ENCODE measurements around the gene SH2D7.

SH2D7 gene

DNA sequence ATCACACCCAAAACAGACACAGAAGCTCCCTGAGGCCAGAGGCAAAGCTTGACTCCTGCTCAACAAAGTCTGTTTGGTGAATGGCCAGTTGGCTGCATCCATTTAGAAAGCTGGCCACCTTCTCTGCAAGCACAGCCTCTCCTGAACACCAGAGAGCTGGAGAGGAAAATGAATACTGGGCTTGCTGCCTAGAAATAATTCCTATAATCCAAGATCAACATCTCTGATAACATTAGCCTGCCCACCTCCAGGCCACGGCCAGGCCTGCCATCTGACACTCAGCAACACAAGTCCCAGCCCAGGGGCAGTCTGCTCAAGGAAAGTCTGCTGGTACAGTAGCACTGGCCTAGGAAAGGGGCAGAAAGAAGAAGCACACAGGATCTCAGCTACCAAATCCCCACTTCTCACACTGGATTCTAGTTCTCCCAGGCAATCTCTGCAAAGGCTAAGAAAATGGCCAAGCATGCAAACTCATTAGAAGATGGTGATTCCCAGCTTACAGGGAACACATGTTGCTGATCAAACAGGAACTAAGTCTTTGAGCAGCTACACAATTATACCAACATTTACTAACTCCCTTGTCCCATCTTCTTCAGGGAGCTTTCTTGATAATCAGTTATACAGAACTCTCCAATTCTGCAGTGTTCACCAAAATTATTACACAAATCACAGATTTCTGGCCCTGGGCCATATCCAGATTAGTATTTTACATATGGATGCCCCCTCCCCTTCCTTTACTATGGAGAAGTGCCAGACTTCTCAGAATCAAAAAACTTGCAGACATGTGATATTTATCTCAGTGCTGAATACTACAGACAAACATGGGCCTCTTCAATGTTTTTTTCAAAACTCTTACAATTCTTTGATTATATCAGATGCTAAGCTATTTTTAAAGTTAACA, 24.8 kb upstream of the SH2D7 start:
- peaks cover 2% of the 10 kb centered on the region for H3K4me1 ChIP-seq (ENCODE audit: insufficient read depth, insufficient read length)
- no peaks in the 10 kb centered on the region for H3K27me3 ChIP-seq (ENCODE audit: insufficient read depth, insufficient read length)
- DNase-seq (ENCODE audit: low read depth, low spot score), result no peak
- H3K36me3 ChIP-seq (ENCODE audit: insufficient read depth, insufficient read length, low read length), result no peaks in the 10 kb centered on the region
- no peak overlapping the region for H3K4me3 ChIP-seq (ENCODE audit: insufficient read length, low read depth)
- no peak for TF ChIP-seq YY1 (IDR thresholded peaks at IDR 0.05; ENCODE audit: insufficient read depth, insufficient read length)
- TF ChIP-seq SUZ12 (IDR thresholded peaks at IDR 0.05; ENCODE audit: extremely low read depth, insufficient read depth, insufficient read length), result no peak
- no peak for TF ChIP-seq ZNF274 (IDR thresholded peaks at IDR 0.05; ENCODE audit: low read depth, low read length)
- no peaks in the 10 kb centered on the region for H3K9me3 ChIP-seq (ENCODE audit: insufficient read depth, low read length)
- H3K9ac ChIP-seq (ENCODE audit: insufficient read length, low read depth), result no peak overlapping the region

DNA sequence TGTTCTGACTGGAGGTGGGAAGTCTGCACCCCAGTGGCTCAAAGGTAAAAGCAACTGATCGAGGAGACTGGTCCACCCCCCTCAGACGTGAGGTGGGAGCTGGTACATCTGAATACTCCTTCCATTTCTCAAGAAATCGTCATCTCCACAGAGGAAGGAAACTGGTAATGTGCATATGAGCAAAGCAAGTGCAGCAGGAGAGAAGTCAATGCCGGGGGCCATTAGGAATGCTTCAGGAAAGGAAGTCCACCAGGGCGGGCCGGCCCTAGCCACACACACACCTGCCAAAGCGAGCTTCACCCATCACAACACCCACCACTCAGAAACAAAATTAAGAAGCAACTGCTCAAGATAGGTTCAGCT, 23.3 kb upstream of the SH2D7 start:
- peaks cover 2% of the 10 kb centered on the region for H3K4me1 ChIP-seq (ENCODE audit: insufficient read depth, insufficient read length)
- no peaks in the 10 kb centered on the region for H3K9me3 ChIP-seq (ENCODE audit: insufficient read depth, low read length)
- no peak for DNase-seq (ENCODE audit: low read depth, low spot score)
- TF ChIP-seq ZNF274 (IDR thresholded peaks at IDR 0.05; ENCODE audit: low read depth, low read length) (no peak), SUZ12 (IDR thresholded peaks at IDR 0.05; ENCODE audit: extremely low read depth, insufficient read depth, insufficient read length) (no peak), YY1 (IDR thresholded peaks at IDR 0.05; ENCODE audit: insufficient read depth, insufficient read length) (no peak)
- H3K9ac ChIP-seq (ENCODE audit: insufficient read length, low read depth), result no peak overlapping the region
- no peak overlapping the region for H3K4me3 ChIP-seq (ENCODE audit: insufficient read length, low read depth)
- H3K36me3 ChIP-seq (ENCODE audit: insufficient read depth, insufficient read length, low read length), result no peaks in the 10 kb centered on the region
- H3K27me3 ChIP-seq (ENCODE audit: insufficient read depth, insufficient read length), result no peaks in the 10 kb centered on the region

DNA sequence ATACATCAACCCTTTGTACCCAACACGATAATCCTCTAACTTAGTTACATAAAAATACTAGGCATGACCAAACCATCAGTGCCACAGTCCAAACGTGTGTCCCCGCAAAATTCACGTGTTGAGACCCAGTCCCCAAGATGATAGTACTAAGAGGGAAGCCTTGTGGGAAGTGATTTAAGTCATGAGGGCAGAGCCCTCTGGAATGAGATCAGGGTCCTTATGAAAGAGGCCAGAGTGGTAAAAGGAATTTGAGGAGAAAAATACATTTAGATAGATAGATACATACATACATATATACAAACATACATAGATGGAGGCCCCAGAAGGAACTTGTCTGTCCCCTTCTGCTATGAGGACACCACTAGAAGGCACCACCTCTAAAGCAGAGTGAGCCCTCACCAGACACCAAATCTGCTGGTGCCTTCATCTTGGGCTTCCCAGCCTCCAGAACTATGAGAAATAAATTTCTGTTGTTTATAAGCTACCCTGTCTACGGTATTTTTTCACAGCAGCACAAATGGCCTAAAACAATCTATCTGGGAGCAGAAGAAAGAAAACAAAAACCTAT, 22.8 kb upstream of the SH2D7 start:
- no peak overlapping the region for H3K4me3 ChIP-seq (ENCODE audit: insufficient read length, low read depth)
- peaks cover 2% of the 10 kb centered on the region for H3K36me3 ChIP-seq (ENCODE audit: insufficient read depth, insufficient read length, low read length)
- no peak for TF ChIP-seq SUZ12 (IDR thresholded peaks at IDR 0.05; ENCODE audit: extremely low read depth, insufficient read depth, insufficient read length)
- no peak for TF ChIP-seq ZNF274 (IDR thresholded peaks at IDR 0.05; ENCODE audit: low read depth, low read length)
- TF ChIP-seq YY1 (IDR thresholded peaks at IDR 0.05; ENCODE audit: insufficient read depth, insufficient read length), result no peak
- H3K4me1 ChIP-seq (ENCODE audit: insufficient read depth, insufficient read length), result peaks cover 2% of the 10 kb centered on the region
- H3K27me3 ChIP-seq (ENCODE audit: insufficient read depth, insufficient read length), result no peaks in the 10 kb centered on the region
- H3K9ac ChIP-seq (ENCODE audit: insufficient read length, low read depth), result no peak overlapping the region
- no peak for DNase-seq (ENCODE audit: low read depth, low spot score)
- no peaks in the 10 kb centered on the region for H3K9me3 ChIP-seq (ENCODE audit: insufficient read depth, low read length)

DNA sequence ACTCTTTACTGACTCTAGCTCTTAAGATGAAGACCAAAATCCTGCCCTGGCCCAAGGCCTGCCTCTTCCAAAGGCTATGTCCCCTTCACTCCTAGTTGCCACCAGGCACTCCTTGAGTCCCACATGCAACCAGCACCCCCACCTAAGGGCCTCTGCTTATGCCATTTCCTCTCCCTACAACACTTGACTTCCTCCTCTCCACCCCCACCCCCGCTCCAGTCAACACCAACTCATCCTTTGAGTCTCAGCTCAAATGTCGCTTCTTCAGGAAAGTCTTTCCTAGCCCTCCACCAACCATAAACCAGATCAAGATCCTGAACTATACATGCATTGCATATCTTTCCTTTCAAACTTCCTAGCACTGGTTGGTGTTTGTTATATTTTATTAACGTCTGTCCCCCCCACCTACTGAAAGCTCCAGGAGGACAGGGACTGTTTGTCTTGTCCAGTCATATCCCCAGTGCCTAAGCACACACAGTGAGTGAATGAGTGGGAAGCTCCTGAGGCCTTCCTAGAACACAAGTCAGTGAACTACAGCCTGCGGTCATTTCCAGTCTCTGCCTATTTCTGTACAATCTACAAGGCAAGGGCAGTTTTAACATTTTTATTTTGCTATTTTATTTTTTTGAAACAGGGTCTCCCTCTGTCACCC, 22.2 kb upstream of the SH2D7 start:
- no peak for DNase-seq (ENCODE audit: low read depth, low spot score)

DNA sequence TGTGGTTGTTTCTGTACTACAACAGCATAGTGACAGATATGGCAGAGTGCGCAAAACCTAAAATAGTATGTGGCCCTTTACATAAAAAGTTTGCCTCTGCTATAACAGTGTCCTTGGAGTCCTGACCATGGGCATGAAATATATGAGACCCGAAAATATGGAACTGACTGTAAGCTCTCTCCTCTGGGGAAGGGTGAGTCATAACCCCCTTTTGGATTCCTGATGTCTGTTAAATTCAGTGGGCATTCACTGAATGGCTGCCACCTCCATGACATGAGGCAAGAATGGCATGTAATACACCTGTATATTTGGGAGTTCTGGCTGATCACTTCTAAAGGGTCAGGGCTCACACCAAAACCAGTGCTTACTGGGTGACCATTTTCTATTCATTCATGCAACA, 21.0 kb upstream of the SH2D7 start:
- no peaks in the 10 kb centered on the region for H3K27me3 ChIP-seq (ENCODE audit: insufficient read depth, insufficient read length)
- H3K9ac ChIP-seq (ENCODE audit: insufficient read length, low read depth), result no peak overlapping the region
- H3K4me1 ChIP-seq (ENCODE audit: insufficient read depth, insufficient read length), result peaks cover 2% of the 10 kb centered on the region
- no peak overlapping the region for H3K4me3 ChIP-seq (ENCODE audit: insufficient read length, low read depth)
- H3K9me3 ChIP-seq (ENCODE audit: insufficient read depth, low read length), result no peaks in the 10 kb centered on the region
- no peak for DNase-seq (ENCODE audit: low read depth, low spot score)
- H3K36me3 ChIP-seq (ENCODE audit: insufficient read depth, insufficient read length, low read length), result peaks cover 2% of the 10 kb centered on the region
- TF ChIP-seq SUZ12 (IDR thresholded peaks at IDR 0.05; ENCODE audit: extremely low read depth, insufficient read depth, insufficient read length) (no peak), YY1 (IDR thresholded peaks at IDR 0.05; ENCODE audit: insufficient read depth, insufficient read length) (no peak), ZNF274 (IDR thresholded peaks at IDR 0.05; ENCODE audit: low read depth, low read length) (no peak)

More for the DNA sequence above, 22.2 kb upstream of the SH2D7 start:
- Histone ChIP-seq H3K9me3 (ENCODE audit: insufficient read depth, low read length) (no peaks in the 10 kb centered on the region), H3K4me3 (ENCODE audit: insufficient read length, low read depth) (no peak overlapping the region), H3K4me1 (ENCODE audit: insufficient read depth, insufficient read length) (peaks cover 2% of the 10 kb centered on the region), H3K36me3 (ENCODE audit: insufficient read depth, insufficient read length, low read length) (peaks cover 2% of the 10 kb centered on the region), H3K27me3 (ENCODE audit: insufficient read depth, insufficient read length) (no peaks in the 10 kb centered on the region), H3K9ac (ENCODE audit: insufficient read length, low read depth) (no peak overlapping the region)
- TF ChIP-seq YY1 (IDR thresholded peaks at IDR 0.05; ENCODE audit: insufficient read depth, insufficient read length) (no peak), SUZ12 (IDR thresholded peaks at IDR 0.05; ENCODE audit: extremely low read depth, insufficient read depth, insufficient read length) (no peak), ZNF274 (IDR thresholded peaks at IDR 0.05; ENCODE audit: low read depth, low read length) (no peak)

DNA sequence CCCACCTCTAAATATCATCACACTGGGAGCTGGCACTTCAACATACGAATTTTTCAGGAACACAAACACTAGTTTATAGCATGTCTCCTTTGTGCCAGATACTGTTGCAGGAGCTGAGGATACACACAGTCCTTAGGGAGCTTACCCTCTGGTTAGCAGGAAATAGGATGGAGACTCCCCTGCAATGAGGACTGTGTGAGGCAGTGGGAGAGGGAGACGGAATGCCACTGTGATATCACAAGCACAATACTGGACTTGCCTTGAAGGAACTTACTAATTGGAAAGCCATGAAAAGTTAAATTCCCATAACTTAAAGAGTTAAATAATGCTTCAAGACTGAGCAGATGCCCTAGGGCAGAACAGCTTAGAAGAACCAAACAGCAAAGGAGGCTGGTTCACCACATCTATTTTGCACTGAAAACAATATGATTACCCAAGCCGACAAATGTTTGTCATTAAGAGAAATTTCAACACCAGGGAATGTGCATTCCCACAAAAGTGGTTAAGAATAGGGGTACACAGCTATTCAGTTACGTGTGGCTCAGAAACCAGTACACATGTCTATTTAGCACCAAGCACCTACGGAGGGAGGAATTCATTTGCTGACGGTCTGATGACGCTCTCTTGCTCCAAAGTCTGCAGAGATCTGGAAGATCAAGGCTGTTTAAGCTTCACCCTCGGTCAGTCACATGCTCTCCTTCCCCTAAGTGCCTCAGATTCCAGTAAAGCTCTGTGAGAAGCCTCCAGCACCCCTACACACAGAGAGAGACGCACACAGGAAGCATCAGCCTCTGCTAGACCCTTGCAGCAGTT, 20.1 kb upstream of the SH2D7 start:
- no peak overlapping the region for H3K9ac ChIP-seq (ENCODE audit: insufficient read length, low read depth)
- no peak for DNase-seq (ENCODE audit: low read depth, low spot score)
- H3K36me3 ChIP-seq (ENCODE audit: insufficient read depth, insufficient read length, low read length), result peaks cover 2% of the 10 kb centered on the region
- H3K4me3 ChIP-seq (ENCODE audit: insufficient read length, low read depth), result no peak overlapping the region
- H3K27me3 ChIP-seq (ENCODE audit: insufficient read depth, insufficient read length), result no peaks in the 10 kb centered on the region
- peaks cover 2% of the 10 kb centered on the region for H3K4me1 ChIP-seq (ENCODE audit: insufficient read depth, insufficient read length)
- TF ChIP-seq SUZ12 (IDR thresholded peaks at IDR 0.05; ENCODE audit: extremely low read depth, insufficient read depth, insufficient read length) (no peak), YY1 (IDR thresholded peaks at IDR 0.05; ENCODE audit: insufficient read depth, insufficient read length) (no peak), ZNF274 (IDR thresholded peaks at IDR 0.05; ENCODE audit: low read depth, low read length) (no peak)
- no peaks in the 10 kb centered on the region for H3K9me3 ChIP-seq (ENCODE audit: insufficient read depth, low read length)

All from NT2/D1 (cell line).